MCF 10A (cell line): ENCODE results near the gene SMYD5. TPM values are rescaled to one million over a fixed set of nuclear protein-coding genes. Genes with fewer than 3 reads are reported as not detected.

Experiments
- BruUV-seq: library from RNA; stranded (reverse); fragments of 400-500 nt; replicated peaks from 2 replicates; lab custom pipeline; 2021; lab: Mats Ljungman, UMichigan
- CTCF ChIA-PET: fragments of 300-600 bp; sonication (Branson Sonifier 250); formaldehyde crosslinking; extraction: SDS; loops from one replicate; lab custom pipeline; 2021; ENCODE audit warnings: antibody characterized with exemption, inconsistent platforms; lab: Yijun Ruan, JAX
- POLR2A ChIA-PET: fragments of 300-600, 350-650 bp; sonication (Branson Sonifier 250); formaldehyde crosslinking; extraction: SDS; loops from one replicate; lab custom pipeline; 2020; ENCODE audit warnings: antibody characterized with exemption, inconsistent platforms; lab: Yijun Ruan, JAX
- DNase-seq: peaks from one replicate; pipeline ENCODE4 v3.0.0-alpha.2; 2018; ENCODE audit not compliant: unreplicated experiment
- H3K27ac Mint-ChIP-seq: one replicate; pipeline ENCODE4 v1.8.0; 2022; ENCODE audit warnings: mild to moderate bottlenecking, low read depth, mixed read lengths; ENCODE audit not compliant: unreplicated experiment
- H3K27me3 Mint-ChIP-seq: one replicate; pipeline ENCODE4 v1.8.0; 2022; ENCODE audit warnings: mixed read lengths; ENCODE audit not compliant: insufficient read depth, unreplicated experiment
- H3K36me3 Mint-ChIP-seq: one replicate; pipeline ENCODE4 v1.8.0; 2022; ENCODE audit warnings: mild to moderate bottlenecking, moderate library complexity, mixed read lengths; ENCODE audit not compliant: insufficient read depth, unreplicated experiment
- H3K4me1 Mint-ChIP-seq: one replicate; pipeline ENCODE4 v1.8.0; 2022; ENCODE audit warnings: mixed read lengths; ENCODE audit not compliant: insufficient read depth, unreplicated experiment
- H3K4me3 Mint-ChIP-seq: one replicate; pipeline ENCODE4 v1.8.0; 2022; ENCODE audit warnings: mild to moderate bottlenecking, moderate library complexity, mixed read lengths; ENCODE audit not compliant: unreplicated experiment
- H3K9me3 Mint-ChIP-seq: one replicate; pipeline ENCODE4 v1.8.0; 2022; ENCODE audit warnings: mixed read lengths; ENCODE audit not compliant: unreplicated experiment
- CTCF ChIP-seq: fragments of 200-600 bp; IDR thresholded peaks from one replicate; pipeline ENCODE4 v1.8.0; 2022; ENCODE audit warnings: antibody characterized with exemption, mild to moderate bottlenecking; ENCODE audit not compliant: unreplicated experiment
- intact Hi-C: fragments of 100-400 bp; cut with micrococcal nuclease; formaldehyde crosslinking; loops from 2 replicates; pipeline ENCODE4 v1.14.1; 2022
- total RNA-seq: library from RNA; stranded (reverse); gene quantifications from 2 replicates; pipeline ENCODE4 v1.2.3, GENCODE V29; 2022

The SMYD5 gene
- total RNA-seq, 1 experiment from 2014 or later = 34.4 TPM

GRCh38 chr2:73212448-73213176 is 1.4 kb upstream of the SMYD5 start:
- ChIA-PET POLR2A (interaction anchor here (0.9 to 2.5 kb wide), 6 partner anchors 10 to 35 kb away, joined by 3 to 11 read pairs (median 4); partner anchors contain the start of genes CCT7 and PRADC1), CTCF (interaction anchor here (0.6 to 3.9 kb wide), 57 partner anchors 8 to 1609 kb away, joined by 3 to 36 read pairs (median 4); partner anchors contain the start of genes CCT7, FBXO41, NOTO and PRADC1)
- no peaks in the 10 kb centered on the region for H3K27me3 Mint-ChIP-seq
- no peaks in the 10 kb centered on the region for H3K9me3 Mint-ChIP-seq
- peaks cover 12% of the 10 kb centered on the region for H3K36me3 Mint-ChIP-seq
- BruUV-seq = no TSS peak
- no peak overlapping the region for H3K27ac Mint-ChIP-seq
- H3K4me1 Mint-ChIP-seq = peaks cover 27% of the 10 kb centered on the region
- TF ChIP-seq CTCF = peak; percentile 84
- H3K4me3 Mint-ChIP-seq = no peak overlapping the region
- DNase-seq = peak; percentile 68
- intact Hi-C loops = loop anchor here (1.0 to 5.0 kb wide), 3 partner anchors 36 to 125 kb away; no protein-coding TSS in a partner anchor

- POLR2A ChIA-PET = interaction anchor here (0.7 to 6.3 kb wide), 4 partner anchors 8 to 38 kb away, joined by 3 to 74 read pairs (median 4); partner anchors contain the start of genes CCT7 and PRADC1
- intact Hi-C loops = no loop called here
- no peak for DNase-seq
- Mint-ChIP-seq H3K9me3 (no peaks in the 10 kb centered on the region), H3K27ac (peak overlapping the region; percentile 1), H3K4me3 (peak overlapping the region; percentile 87), H3K36me3 (peaks cover 12% of the 10 kb centered on the region), H3K4me1 (peaks cover 31% of the 10 kb centered on the region), H3K27me3 (no peaks in the 10 kb centered on the region)
- CTCF ChIA-PET = interaction anchor here (0.6 to 1.3 kb wide), 3 partner anchors 38 to 321 kb away, joined by 3 to 6 read pairs (median 4); no protein-coding TSS in a partner anchor
- no TSS peak for BruUV-seq
- TF ChIP-seq CTCF = no peak
Observed at GRCh38 chr2:73215254-73215653, 1.2 kb downstream of the SMYD5 start.

- intact Hi-C loops = no loop called here
- DNase-seq = no peak
- Mint-ChIP-seq H3K9me3 (no peaks in the 10 kb centered on the region), H3K4me1 (peaks cover 31% of the 10 kb centered on the region), H3K36me3 (peaks cover 25% of the 10 kb centered on the region), H3K4me3 (no peak overlapping the region), H3K27ac (no peak overlapping the region), H3K27me3 (no peaks in the 10 kb centered on the region)
- BruUV-seq = no TSS peak
- POLR2A ChIA-PET = interaction anchor here (6.3 kb wide), 1 partner anchor 14 kb away, joined by 74 read pairs; the partner anchor contains the start of genes CCT7 and PRADC1
- CTCF ChIA-PET = interaction anchor here (1.6 to 1.9 kb wide), 4 partner anchors 10 to 73 kb away, joined by 3 to 7 read pairs (median 6); partner anchors contain the start of gene PRADC1
- TF ChIP-seq CTCF = no peak
Observed at GRCh38 chr2:73217160-73217559, 3.1 kb downstream of the SMYD5 start.

GRCh38 chr2:73217826-73218225 is 3.8 kb downstream of the SMYD5 start:
- H3K4me1 Mint-ChIP-seq = peaks cover 31% of the 10 kb centered on the region
- DNase-seq = no peak
- POLR2A ChIA-PET = interaction anchor here (1.4 to 6.3 kb wide), 2 partner anchors 13 to 19 kb away, joined by 3 to 74 read pairs; partner anchors contain the start of genes CCT7 and PRADC1
- no peak for TF ChIP-seq CTCF
- H3K27me3 Mint-ChIP-seq = no peaks in the 10 kb centered on the region
- CTCF ChIA-PET = interaction anchor here (0.6 to 1.9 kb wide), 6 partner anchors 9 to 1871 kb away, joined by 3 to 7 read pairs (median 6); partner anchors contain the start of gene PRADC1
- H3K36me3 Mint-ChIP-seq = peaks cover 32% of the 10 kb centered on the region
- intact Hi-C loops = no loop called here
- no TSS peak for BruUV-seq
- no peak overlapping the region for H3K27ac Mint-ChIP-seq
- no peaks in the 10 kb centered on the region for H3K9me3 Mint-ChIP-seq
- H3K4me3 Mint-ChIP-seq = no peak overlapping the region
